Karpas-422 (cell line): ENCODE measurements around the gene GLYATL2. TPM values are rescaled to one million over a fixed set of nuclear protein-coding genes. Genes with fewer than 3 reads are reported as not detected.

ENCODE experiments used
- DNase-seq: peaks from one replicate; pipeline ENCODE4 v3.0.0-alpha.2; 2015
- H2AFZ ChIP-seq: fragments of 200-600 bp; sonication (generic); 2 replicates; pipeline ENCODE4 v1.6.1; 2014; ENCODE audit warnings: antibody characterized with exemption, low read length, mixed read lengths
- H3K27ac ChIP-seq: fragments of 200-600 bp; sonication (generic); 2 replicates; pipeline ENCODE4 v1.5.1; 2014; ENCODE audit warnings: mild to moderate bottlenecking, low read length, moderate library complexity
- H3K27me3 ChIP-seq: fragments of 200-600 bp; sonication (generic); 2 replicates; pipeline ENCODE4 v1.6.1; 2014; ENCODE audit warnings: low read length, mixed read lengths
- H3K36me3 ChIP-seq: fragments of 200-600 bp; sonication (generic); 2 replicates; pipeline ENCODE4 v1.6.1; 2014; ENCODE audit warnings: low read length, mixed read lengths; ENCODE audit not compliant: insufficient read depth
- H3K4me1 ChIP-seq: fragments of 200-600 bp; sonication (generic); 2 replicates; pipeline ENCODE4 v1.6.1; 2014; ENCODE audit warnings: mild to moderate bottlenecking, low read length, mixed read lengths
- H3K4me2 ChIP-seq: fragments of 200-600 bp; sonication (generic); 2 replicates; pipeline ENCODE4 v1.6.1; 2014; ENCODE audit warnings: low read length, low read depth, mild to moderate bottlenecking; ENCODE audit not compliant: poor library complexity, severe bottlenecking
- H3K4me3 ChIP-seq: fragments of 200-600 bp; sonication (generic); 2 replicates; pipeline ENCODE4 v1.5.1; 2014; ENCODE audit warnings: mild to moderate bottlenecking, antibody characterized with exemption, low read length, mixed read lengths
- H3K79me2 ChIP-seq: fragments of 200-600 bp; sonication (generic); 2 replicates; pipeline ENCODE4 v1.6.1; 2014; ENCODE audit warnings: mild to moderate bottlenecking, low read length, mixed read lengths
- H3K9ac ChIP-seq: fragments of 200-600 bp; sonication (generic); 2 replicates; pipeline ENCODE4 v1.6.0; 2014; ENCODE audit warnings: low read length
- H3K9me2 ChIP-seq: fragments of 200-600 bp; sonication (generic), shearing (Covaris generic); replicated peaks from 2 replicates; pipeline ENCODE4 v1.6.0; 2014; ENCODE audit warnings: mild to moderate bottlenecking, low read length, moderate library complexity; ENCODE audit not compliant: insufficient read depth
- H3K9me3 ChIP-seq: fragments of 300-700, 200-600 bp; sonication (generic); 2 replicates; pipeline ENCODE4 v1.6.1; 2014; ENCODE audit warnings: low read length, mixed read lengths
- H4K20me1 ChIP-seq: fragments of 200-600 bp; sonication (generic); 2 replicates; pipeline ENCODE4 v1.6.1; 2014; ENCODE audit warnings: mild to moderate bottlenecking, antibody characterized with exemption, low read length, low read depth; ENCODE audit not compliant: insufficient read depth
- total RNA-seq: library from RNA; depleted of rRNA; stranded (reverse); fragments of >200 nt; shearing (Covaris generic); gene quantifications from 2 replicates; pipeline ENCODE4 v1.2.3, GENCODE V29; 2014; ENCODE audit warnings: low replicate concordance; rRNA removed

Gene GLYATL2
- total RNA-seq, 1 experiment from 2014 or later = not detected

GRCh38 chr11:58788355-58789023 is 56.0 kb downstream of the GLYATL2 start:
- H3K9me2 ChIP-seq = no peaks in the 10 kb centered on the region
- no peaks in the 10 kb centered on the region for H3K9me3 ChIP-seq
- H3K36me3 ChIP-seq = no peaks in the 10 kb centered on the region
- H3K4me1 ChIP-seq = no peaks in the 10 kb centered on the region
- H3K4me2 ChIP-seq = no peak overlapping the region
- no peak overlapping the region for H3K27ac ChIP-seq
- H3K79me2 ChIP-seq = no peaks in the 10 kb centered on the region
- peak; percentile 82 for DNase-seq
- no peak overlapping the region for H3K4me3 ChIP-seq
- H2AFZ ChIP-seq = no peak overlapping the region
- no peak overlapping the region for H3K9ac ChIP-seq
- H4K20me1 ChIP-seq = no peaks in the 10 kb centered on the region
- no peaks in the 10 kb centered on the region for H3K27me3 ChIP-seq

GRCh38 chr11:58787903-58788302 is 56.6 kb downstream of the GLYATL2 start:
- no peaks in the 10 kb centered on the region for H3K79me2 ChIP-seq
- no peaks in the 10 kb centered on the region for H3K27me3 ChIP-seq
- H3K9me2 ChIP-seq = no peaks in the 10 kb centered on the region
- no peaks in the 10 kb centered on the region for H4K20me1 ChIP-seq
- H3K9ac ChIP-seq = no peak overlapping the region
- no peak overlapping the region for H2AFZ ChIP-seq
- no peaks in the 10 kb centered on the region for H3K9me3 ChIP-seq
- no peaks in the 10 kb centered on the region for H3K4me1 ChIP-seq
- H3K4me3 ChIP-seq = no peak overlapping the region
- no peaks in the 10 kb centered on the region for H3K36me3 ChIP-seq
- no peak for DNase-seq
- no peak overlapping the region for H3K27ac ChIP-seq
- no peak overlapping the region for H3K4me2 ChIP-seq

- Histone ChIP-seq H3K27me3 (no peaks in the 10 kb centered on the region), H3K9me2 (no peaks in the 10 kb centered on the region), H2AFZ (no peak overlapping the region), H3K36me3 (no peaks in the 10 kb centered on the region), H3K4me2 (no peak overlapping the region), H3K9ac (no peak overlapping the region), H3K4me3 (no peak overlapping the region), H3K9me3 (no peaks in the 10 kb centered on the region), H3K4me1 (no peaks in the 10 kb centered on the region), H3K27ac (no peak overlapping the region), H3K79me2 (no peaks in the 10 kb centered on the region), H4K20me1 (no peaks in the 10 kb centered on the region)
- DNase-seq = no peak
These were observed 57.8 kb downstream of the GLYATL2 start for GRCh38 chr11:58786693-58787092.

- Histone ChIP-seq H3K27ac (no peak overlapping the region), H3K79me2 (no peaks in the 10 kb centered on the region), H3K4me1 (no peaks in the 10 kb centered on the region), H3K9me2 (no peaks in the 10 kb centered on the region), H3K27me3 (no peaks in the 10 kb centered on the region), H3K36me3 (no peaks in the 10 kb centered on the region), H3K4me2 (no peak overlapping the region), H2AFZ (no peak overlapping the region), H4K20me1 (no peaks in the 10 kb centered on the region), H3K9me3 (no peaks in the 10 kb centered on the region), H3K9ac (no peak overlapping the region), H3K4me3 (no peak overlapping the region)
- DNase-seq = no peak
These were observed 59.5 kb downstream of the GLYATL2 start for GRCh38 chr11:58784995-58785394.

Other genes starting within 250 kb of the GLYATL2 start
- 0.76 and 4.1 TPM in 2 replicates for gene CNTF, start 222.0 kb downstream of the GLYATL2 start, total RNA-seq
- gene GLYAT, start 112.8 kb downstream of the GLYATL2 start, total RNA-seq = not detected in 2 replicates
- gene GLYATL1, start 94.8 kb upstream of the GLYATL2 start, total RNA-seq = not detected in 2 replicates
- not detected in 2 replicates for gene GLYATL1B, start 241.6 kb upstream of the GLYATL2 start, total RNA-seq